HG03159 (cell line): ENCODE measurements around the gene MEI1.
"Not testable (repeated sequence)": the region's sequence is repeated elsewhere in the genome, so short reads cannot be mapped to it uniquely, and the experiment has no call there.

Source experiments
- ATAC-seq: cut with Tn5 transposase; IDR thresholded peaks from one replicate; pipeline ENCODE4 v1.9.1; 2021; ENCODE audit warnings: mild to moderate bottlenecking, moderate library complexity; ENCODE audit not compliant: unreplicated experiment

Gene MEI1

GRCh38 chr22:41834005-41834944, 135.0 kb downstream of the MEI1 start:
- no peak for ATAC-seq

GRCh38 chr22:41835462-41835861, 136.2 kb downstream of the MEI1 start:
- ATAC-seq = not testable (repeated sequence)

- no peak for ATAC-seq
These were observed 137.2 kb downstream of the MEI1 start for GRCh38 chr22:41836551-41836950.

DNA sequence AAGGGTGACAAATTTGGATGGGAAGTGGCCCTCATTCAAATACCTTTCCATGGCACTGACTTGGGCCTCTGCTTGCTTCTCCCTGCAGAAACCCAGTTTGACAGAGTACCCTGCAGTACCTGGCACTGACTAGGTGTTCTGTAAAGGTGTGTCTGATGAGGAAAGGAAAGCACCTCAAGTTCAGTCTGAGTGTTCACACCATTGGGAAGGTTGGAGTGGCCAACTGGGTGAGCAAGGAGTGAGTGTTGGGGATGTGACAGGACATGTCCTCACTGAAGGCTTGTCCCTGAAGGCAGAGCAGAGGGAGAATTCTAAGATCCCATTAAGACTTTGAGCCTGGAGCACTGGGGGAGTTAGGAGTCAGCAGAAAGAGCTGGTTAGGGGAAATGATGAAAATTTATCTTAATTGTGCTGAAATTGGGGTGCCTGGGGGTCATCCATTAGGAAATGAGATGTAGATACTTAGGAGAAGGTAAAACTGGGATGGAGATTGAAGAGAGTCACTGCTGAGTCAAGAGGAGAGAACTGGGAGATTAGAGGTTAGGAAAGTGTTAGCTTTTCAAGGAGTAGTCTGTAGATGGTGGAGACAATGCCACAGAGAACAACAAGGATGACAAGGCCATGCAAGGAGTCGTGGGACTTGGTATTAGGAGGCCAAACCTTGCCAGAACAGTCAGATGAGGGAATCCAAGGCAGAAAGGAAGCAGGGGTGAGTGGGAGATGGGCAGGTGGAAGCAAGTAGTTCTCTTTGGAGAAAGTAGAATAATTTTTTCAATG, 139.7 kb downstream of the MEI1 start:
- ATAC-seq = no peak

GRCh38 chr22:41840216-41840615, 140.9 kb downstream of the MEI1 start:
- ATAC-seq = no peak

- ATAC-seq = no peak
These were observed 141.9 kb downstream of the MEI1 start for GRCh38 chr22:41841085-41841712.

GRCh38 chr22:41842996-41843970, 144.0 kb downstream of the MEI1 start:
- ATAC-seq = no peak

GRCh38 chr22:41844036-41844435, 144.7 kb downstream of the MEI1 start:
- ATAC-seq = no peak

GRCh38 chr22:41844513-41844912, 145.2 kb downstream of the MEI1 start:
- ATAC-seq = no peak

GRCh38 chr22:41845380-41846267, 146.3 kb downstream of the MEI1 start:
- no peak for ATAC-seq

- ATAC-seq = no peak
These were observed 147.1 kb downstream of the MEI1 start for GRCh38 chr22:41846268-41846987.

- no peak for ATAC-seq
These were observed 148.0 kb downstream of the MEI1 start for GRCh38 chr22:41847300-41847699.

DNA sequence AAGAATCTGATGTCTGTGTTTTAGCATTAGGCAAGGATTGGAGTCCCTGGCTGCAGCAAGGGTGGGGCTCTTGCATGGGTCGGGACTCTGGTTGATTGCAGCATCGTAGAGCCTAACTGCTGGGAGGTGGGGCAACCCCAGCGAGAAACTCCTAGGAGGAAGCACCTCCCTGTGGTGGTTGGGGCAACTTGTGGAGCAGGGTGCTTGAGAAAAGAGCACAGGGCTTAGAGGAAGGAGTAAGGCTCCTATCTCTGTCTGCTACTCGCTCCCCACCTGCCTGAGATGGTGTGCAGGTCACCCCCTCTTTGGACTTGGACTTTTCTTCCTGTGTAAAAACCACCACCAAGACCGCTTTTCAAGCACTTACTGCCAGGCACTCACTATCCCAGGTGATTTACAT, 149.2 kb downstream of the MEI1 start:
- no peak for ATAC-seq
